Muscle layer of duodenum (tissue), 2 donors: ENCODE measurements around the gene TEAD1.

ENCODE experiments used
- H3K27ac ChIP-seq: one replicate; pipeline ENCODE4 v1.7.0; 2013; ENCODE audit warnings: mild to moderate bottlenecking, low read length
- H3K27me3 ChIP-seq: one replicate; pipeline ENCODE4 v1.7.0; 2013; ENCODE audit warnings: low read depth, mild to moderate bottlenecking, control low read depth, low read length
- H3K36me3 ChIP-seq, 2 donors: one replicate each; pipeline ENCODE4 v1.7.0; 2013; ENCODE audit warnings: low read length in 2 of 2, control low read depth in 1 of 2, mild to moderate bottlenecking in 1 of 2; ENCODE audit not compliant: insufficient read depth in 2 of 2, control insufficient read depth in 1 of 2
- H3K4me1 ChIP-seq, 2 donors: one replicate each; pipeline ENCODE4 v1.7.0; 2013; ENCODE audit warnings: low read length in 2 of 2, mild to moderate bottlenecking in 2 of 2, control low read depth in 1 of 2, moderate library complexity in 1 of 2; ENCODE audit not compliant: insufficient read depth in 2 of 2, control insufficient read depth in 1 of 2
- H3K4me3 ChIP-seq, 2 donors: one replicate each; pipeline ENCODE4 v1.7.0; 2013; ENCODE audit warnings: low read length in 2 of 2, low read depth in 1 of 2, mild to moderate bottlenecking in 1 of 2
- H3K9me3 ChIP-seq, 2 donors: one replicate each; pipeline ENCODE4 v1.7.0; 2013; ENCODE audit warnings: low read length in 2 of 2, control low read depth in 1 of 2, mild to moderate bottlenecking in 1 of 2; ENCODE audit not compliant: control insufficient read depth in 1 of 2
- donor health status: healthy.

TEAD1 gene

GRCh38 chr11:12745787-12746186, 71.6 kb downstream of the TEAD1 start:
- no peak overlapping the region for H3K4me3 ChIP-seq
- peaks cover 0 to 19% of the 10 kb centered on the region in 2 donors for H3K4me1 ChIP-seq
- no peak overlapping the region for H3K27ac ChIP-seq
- H3K9me3 ChIP-seq, result no peaks in the 10 kb centered on the region
- no peaks in the 10 kb centered on the region for H3K27me3 ChIP-seq
- H3K36me3 ChIP-seq, result no peaks in the 10 kb centered on the region

- Histone ChIP-seq H3K27me3 (no peaks in the 10 kb centered on the region), H3K4me1 (peaks cover 0 to 19% of the 10 kb centered on the region in 2 donors), H3K9me3 (no peaks in the 10 kb centered on the region), H3K36me3 (no peaks in the 10 kb centered on the region), H3K27ac (no peak overlapping the region), H3K4me3 (no peak overlapping the region)
Measured at GRCh38 chr11:12746593-12747097, 72.4 kb downstream of the TEAD1 start.

GRCh38 chr11:12748561-12748960, 74.3 kb downstream of the TEAD1 start:
- no peaks in the 10 kb centered on the region for H3K36me3 ChIP-seq
- H3K27ac ChIP-seq, result no peak overlapping the region
- no peak overlapping the region for H3K4me3 ChIP-seq
- peaks cover 0 to 19% of the 10 kb centered on the region in 2 donors for H3K4me1 ChIP-seq
- no peaks in the 10 kb centered on the region for H3K27me3 ChIP-seq
- no peaks in the 10 kb centered on the region for H3K9me3 ChIP-seq

- Histone ChIP-seq H3K36me3 (no peaks in the 10 kb centered on the region), H3K9me3 (no peaks in the 10 kb centered on the region), H3K27me3 (no peaks in the 10 kb centered on the region), H3K27ac (no peak overlapping the region), H3K4me1 (peaks cover 5 to 25% of the 10 kb centered on the region in 2 donors), H3K4me3 (no peak overlapping the region)
Measured at GRCh38 chr11:12749442-12749841, 75.2 kb downstream of the TEAD1 start.

- H3K4me1 ChIP-seq, result peaks cover 6 to 28% of the 10 kb centered on the region in 2 donors
- no peak overlapping the region for H3K4me3 ChIP-seq
- no peaks in the 10 kb centered on the region for H3K9me3 ChIP-seq
- H3K27me3 ChIP-seq, result no peaks in the 10 kb centered on the region
- H3K27ac ChIP-seq, result no peak overlapping the region
- no peaks in the 10 kb centered on the region for H3K36me3 ChIP-seq
Measured at GRCh38 chr11:12750181-12750580, 76.0 kb downstream of the TEAD1 start.

- no peak overlapping the region for H3K4me3 ChIP-seq
- H3K9me3 ChIP-seq, result no peaks in the 10 kb centered on the region
- H3K4me1 ChIP-seq, result peaks cover 6 to 23% of the 10 kb centered on the region in 2 donors
- H3K27ac ChIP-seq, result no peak overlapping the region
- H3K27me3 ChIP-seq, result no peaks in the 10 kb centered on the region
- H3K36me3 ChIP-seq, result no peaks in the 10 kb centered on the region
Measured at GRCh38 chr11:12752868-12753524, 78.8 kb downstream of the TEAD1 start.

GRCh38 chr11:12754021-12754420, 79.8 kb downstream of the TEAD1 start:
- Histone ChIP-seq H3K36me3 (no peaks in the 10 kb centered on the region), H3K4me3 (no peak overlapping the region), H3K27ac (no peak overlapping the region), H3K27me3 (no peaks in the 10 kb centered on the region), H3K9me3 (no peaks in the 10 kb centered on the region), H3K4me1 (peaks cover 6 to 23% of the 10 kb centered on the region in 2 donors)

GRCh38 chr11:12754582-12755234, 80.5 kb downstream of the TEAD1 start:
- Histone ChIP-seq H3K27me3 (no peaks in the 10 kb centered on the region), H3K9me3 (no peaks in the 10 kb centered on the region), H3K27ac (no peak overlapping the region), H3K4me3 (no peak overlapping the region), H3K36me3 (no peaks in the 10 kb centered on the region), H3K4me1 (peaks cover 6 to 20% of the 10 kb centered on the region in 2 donors)

GRCh38 chr11:12755510-12756453, 81.6 kb downstream of the TEAD1 start:
- H3K27me3 ChIP-seq, result no peaks in the 10 kb centered on the region
- no peaks in the 10 kb centered on the region for H3K36me3 ChIP-seq
- no peaks in the 10 kb centered on the region for H3K9me3 ChIP-seq
- no peak overlapping the region for H3K4me3 ChIP-seq
- peaks cover 6 to 16% of the 10 kb centered on the region in 2 donors for H3K4me1 ChIP-seq
- H3K27ac ChIP-seq, result no peak overlapping the region

GRCh38 chr11:12756454-12756806, 82.2 kb downstream of the TEAD1 start:
- H3K27ac ChIP-seq, result no peak overlapping the region
- H3K9me3 ChIP-seq, result no peaks in the 10 kb centered on the region
- H3K4me3 ChIP-seq, result no peak overlapping the region
- no peaks in the 10 kb centered on the region for H3K36me3 ChIP-seq
- peaks cover 6 to 21% of the 10 kb centered on the region in 2 donors for H3K4me1 ChIP-seq
- H3K27me3 ChIP-seq, result no peaks in the 10 kb centered on the region

- peaks cover 6 to 21% of the 10 kb centered on the region in 2 donors for H3K4me1 ChIP-seq
- H3K27me3 ChIP-seq, result no peaks in the 10 kb centered on the region
- H3K9me3 ChIP-seq, result no peaks in the 10 kb centered on the region
- no peak overlapping the region for H3K4me3 ChIP-seq
- no peaks in the 10 kb centered on the region for H3K36me3 ChIP-seq
- H3K27ac ChIP-seq, result no peak overlapping the region
Measured at GRCh38 chr11:12756867-12757266, 82.6 kb downstream of the TEAD1 start.
